HepG2 (cell line): Measurements from ENCODE around the gene TSHZ2. TPM values are rescaled to one million over a fixed set of nuclear protein-coding genes. Genes with fewer than 3 reads are reported as not detected.

Source experiments
- ATF5 ChIP-seq: sonication (generic); formaldehyde crosslinking; IDR thresholded peaks from 2 replicates; pipeline ENCODE4 v1.4.0; 2020; ENCODE audit warnings: mild to moderate bottlenecking, low read depth, missing genetic modification reagents
- CBX2 ChIP-seq, 2 experiments: fragments of 200-600 bp in 1 of 2; sonication (generic); formaldehyde crosslinking in 1 of 2; IDR thresholded peaks; 2 replicates each; pipeline versions ENCODE4 v1.7.0 to v1.8.1; 2018 to 2022; ENCODE audit warnings: low read depth in 2 of 2, low read length in 1 of 2, mild to moderate bottlenecking in 1 of 2, missing genetic modification reagents in 1 of 2
- FLYWCH1 ChIP-seq: sonication (generic); formaldehyde crosslinking; IDR thresholded peaks from 2 replicates; pipeline ENCODE4 v1.8.1; 2023; ENCODE audit warnings: mild to moderate bottlenecking, missing genetic modification reagents
- FOXC1 ChIP-seq: sonication (generic); formaldehyde crosslinking; IDR thresholded peaks from 2 replicates; pipeline ENCODE4 v1.8.0; 2022; ENCODE audit warnings: mild to moderate bottlenecking, missing genetic modification reagents, borderline replicate concordance
- KDM5A ChIP-seq: fragments of 200-600 bp; sonication (generic); IDR thresholded peaks from 2 replicates; pipeline ENCODE4 v1.7.0; 2018; ENCODE audit warnings: antibody characterized with exemption, mild to moderate bottlenecking, low read length, borderline replicate concordance
- MTF1 ChIP-seq: sonication (generic); formaldehyde crosslinking; IDR thresholded peaks from 2 replicates; pipeline ENCODE4 v1.5.0; 2020; ENCODE audit warnings: missing genetic modification reagents
- PHF5A ChIP-seq: IDR thresholded peaks from one replicate; pipeline ENCODE4 v1.6.1; 2018; ENCODE audit warnings: low read depth, missing genetic modification reagents; ENCODE audit not compliant: unreplicated experiment
- PRDM10 ChIP-seq: sonication (generic); formaldehyde crosslinking; IDR thresholded peaks from 2 replicates; pipeline ENCODE4 v1.4.0; 2020; ENCODE audit warnings: low read depth, missing genetic modification reagents
- SNAPC5 ChIP-seq: sonication (generic); formaldehyde crosslinking; IDR thresholded peaks from 2 replicates; pipeline ENCODE4 v1.8.1; 2023; ENCODE audit warnings: mild to moderate bottlenecking, missing genetic modification reagents, borderline replicate concordance
- SP2 ChIP-seq: sonication (generic); formaldehyde crosslinking; IDR thresholded peaks from 2 replicates; pipeline ENCODE4 v1.5.1; 2020; ENCODE audit warnings: mild to moderate bottlenecking, missing genetic modification reagents
- SRF ChIP-seq: IDR thresholded peaks from 2 replicates; pipeline ENCODE4 v1.6.1; 2011; ENCODE audit warnings: mild to moderate bottlenecking, low read depth, low read length, moderate library complexity
- TMF1 ChIP-seq: sonication (generic); formaldehyde crosslinking; IDR thresholded peaks from 2 replicates; pipeline ENCODE4 v1.8.1; 2022; ENCODE audit warnings: low read depth, missing genetic modification reagents
- TP53 ChIP-seq: sonication (generic); formaldehyde crosslinking; conservative IDR thresholded peaks from 2 replicates; pipeline ENCODE4 v1.4.0; 2020; ENCODE audit warnings: missing genetic modification reagents
- ZFP90 ChIP-seq: sonication (generic); formaldehyde crosslinking; IDR thresholded peaks from 2 replicates; pipeline ENCODE4 v1.8.0; 2022; ENCODE audit warnings: missing genetic modification reagents, mild to moderate bottlenecking, inconsistent platforms, borderline replicate concordance
- ZNF124 ChIP-seq: sonication (generic); formaldehyde crosslinking; IDR thresholded peaks from 2 replicates; pipeline ENCODE4 v1.4.0; 2020; ENCODE audit warnings: missing genetic modification reagents
- ZNF556 ChIP-seq: sonication (generic); formaldehyde crosslinking; IDR thresholded peaks from 2 replicates; pipeline ENCODE4 v1.4.0; 2020; ENCODE audit warnings: mild to moderate bottlenecking, missing genetic modification reagents, borderline replicate concordance
- ZNF577 ChIP-seq: sonication (generic); formaldehyde crosslinking; IDR thresholded peaks from 2 replicates; pipeline ENCODE4 v1.4.0; 2020; ENCODE audit warnings: mild to moderate bottlenecking, low read depth, missing genetic modification reagents, borderline replicate concordance
- ZUFSP ChIP-seq: sonication (generic); formaldehyde crosslinking; IDR thresholded peaks from 2 replicates; pipeline ENCODE4 v1.9.0; 2021; ENCODE audit warnings: missing genetic modification reagents, mild to moderate bottlenecking, borderline replicate concordance
- polyA plus RNA-seq, 8 experiments: library from polyadenylated mRNA; depleted of rRNA in 3 of 8; stranded (reverse) in 7 of 8; unstranded in 1 of 8; fragments of >200 nt; fragmentation: Illumina TruSeq in 4 of 8; extraction: Trizol in 4 of 8; gene quantifications; 2 replicates each; pipeline versions ENCODE4 v1.2.1 to v1.2.3, GENCODE V29; 2011 to 2016; ENCODE audit warnings: low read depth in 4 of 8, missing spikeins in 1 of 8, mixed read lengths in 1 of 8; ENCODE audit not compliant: insufficient read depth in 1 of 8
- total RNA-seq, 5 experiments: library from RNA; depleted of rRNA; stranded (reverse); fragments of >200 nt; fragmentation: Illumina TruSeq; extraction: Trizol; gene quantifications; 2 replicates each; pipeline ENCODE4 v1.2.3, GENCODE V29; 2016; ENCODE audit warnings: low read depth in 1 of 5
- TF ChIP-seq, protein P1 (sequence below): sonication (generic); formaldehyde crosslinking; IDR thresholded peaks from 2 replicates; pipeline ENCODE4 v1.5.1; 2020; ENCODE audit warnings: mild to moderate bottlenecking, missing genetic modification reagents, borderline replicate concordance
- TF ChIP-seq, protein P2 (sequence below): sonication (generic); formaldehyde crosslinking; conservative IDR thresholded peaks from 2 replicates; pipeline ENCODE4 v1.4.0; 2020; ENCODE audit warnings: missing genetic modification reagents

The TSHZ2 gene
- total and polyA plus RNA-seq, 2 of the 13 experiments (the other 11 are each of a cell fraction or from before 2014, with no cell fraction given) = 0.01 TPM; not detected in 1

DNA sequence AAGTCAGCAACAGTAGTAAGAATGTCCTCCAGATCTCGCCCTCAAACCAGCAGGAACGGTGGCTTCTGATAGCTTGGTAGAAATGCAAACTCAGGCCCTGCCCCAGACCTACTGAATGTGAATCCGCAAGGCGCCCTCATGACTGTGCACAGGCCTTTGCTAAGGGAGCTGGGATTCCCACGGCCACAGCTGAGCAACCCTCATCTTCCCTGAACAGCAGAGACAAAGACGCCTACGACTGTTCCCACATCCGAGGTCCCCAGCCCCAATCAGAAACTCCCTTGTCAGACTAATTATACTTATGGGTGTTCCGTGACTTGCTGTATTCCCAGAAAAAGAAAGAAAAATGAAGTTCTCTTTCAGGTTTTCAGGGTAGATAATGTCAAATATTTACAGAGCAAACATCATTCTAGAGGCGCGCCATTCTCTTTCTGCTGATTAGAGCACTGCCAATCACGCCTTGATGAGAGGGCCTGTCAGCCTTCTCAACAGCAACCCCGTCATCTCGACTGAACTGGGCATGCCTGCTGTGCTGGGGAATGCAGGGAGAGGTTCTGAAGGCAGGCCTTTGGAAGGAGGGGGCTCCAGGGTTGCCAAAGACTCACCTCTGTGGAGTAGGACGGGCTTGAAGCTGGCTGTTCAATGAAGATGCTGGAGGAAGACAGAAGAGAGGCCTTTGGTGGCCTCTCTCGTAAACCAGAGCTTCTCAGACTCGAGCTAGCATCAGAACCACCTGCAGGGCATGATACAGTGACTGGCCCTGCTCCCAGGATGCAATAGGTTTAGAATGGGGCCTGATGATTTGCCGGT is 541.5 kb downstream of the TSHZ2 start (continued):
- no peak for TF ChIP-seq SNAPC5 (CRISPR knock-in tag)
- no peak for TF ChIP-seq PHF5A
- TF ChIP-seq MTF1 (CRISPR knock-in tag) = no peak
- no peak for TF ChIP-seq ZNF556 (CRISPR knock-in tag)
- TF ChIP-seq, protein P1, sequence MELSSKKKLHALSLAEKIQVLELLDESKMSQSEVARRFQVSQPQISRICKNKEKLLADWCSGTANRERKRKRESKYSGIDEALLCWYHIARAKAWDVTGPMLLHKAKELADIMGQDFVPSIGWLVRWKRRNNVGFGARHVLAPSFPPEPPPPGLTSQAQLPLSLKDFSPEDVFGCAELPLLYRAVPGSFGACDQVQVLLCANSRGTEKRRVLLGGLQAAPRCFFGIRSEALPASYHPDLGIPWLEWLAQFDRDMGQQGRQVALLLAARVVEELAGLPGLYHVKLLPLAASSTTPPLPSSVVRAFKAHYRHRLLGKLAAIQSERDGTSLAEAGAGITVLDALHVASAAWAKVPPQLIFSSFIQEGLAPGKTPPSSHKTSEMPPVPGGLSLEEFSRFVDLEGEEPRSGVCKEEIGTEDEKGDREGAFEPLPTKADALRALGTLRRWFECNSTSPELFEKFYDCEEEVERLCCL (CRISPR knock-in tag) = no peak
- no peak for TF ChIP-seq TMF1 (CRISPR knock-in tag)
- no peak for TF ChIP-seq ZFP90 (CRISPR knock-in tag)
- no peak for TF ChIP-seq KDM5A
- TF ChIP-seq ATF5 (CRISPR knock-in tag) = no peak
- TF ChIP-seq ZNF124 = no peak
- no peak for TF ChIP-seq SP2
- no peak for TF ChIP-seq PRDM10 (CRISPR knock-in tag)
- TF ChIP-seq FOXC1 (CRISPR knock-in tag) = no peak
- TF ChIP-seq ZNF577 (CRISPR knock-in tag) = no peak
- TF ChIP-seq, protein P2, sequence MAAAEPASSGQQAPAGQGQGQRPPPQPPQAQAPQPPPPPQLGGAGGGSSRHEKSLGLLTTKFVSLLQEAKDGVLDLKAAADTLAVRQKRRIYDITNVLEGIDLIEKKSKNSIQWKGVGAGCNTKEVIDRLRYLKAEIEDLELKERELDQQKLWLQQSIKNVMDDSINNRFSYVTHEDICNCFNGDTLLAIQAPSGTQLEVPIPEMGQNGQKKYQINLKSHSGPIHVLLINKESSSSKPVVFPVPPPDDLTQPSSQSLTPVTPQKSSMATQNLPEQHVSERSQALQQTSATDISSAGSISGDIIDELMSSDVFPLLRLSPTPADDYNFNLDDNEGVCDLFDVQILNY (CRISPR knock-in tag) = no peak
- no peak for TF ChIP-seq FLYWCH1
- no peak for TF ChIP-seq ZUFSP (CRISPR knock-in tag)
- TF ChIP-seq TP53 (CRISPR knock-in tag) = no peak
- TF ChIP-seq CBX2 (IDR thresholded peaks at IDR 0.05; ENCODE audit: low read depth, low read length) = no peak
- no peak for TF ChIP-seq CBX2 (CRISPR knock-in tag; IDR thresholded peaks at IDR 0.05; ENCODE audit: low read depth)
- no peak for TF ChIP-seq SRF
